K562 (cell line): ENCODE results near the gene SNX10. TPM values are rescaled to one million over a fixed set of nuclear protein-coding genes. Genes with fewer than 3 reads are reported as not detected.

ENCODE experiments used
- ATF1 ChIP-seq, 2 experiments: fragments of 450-650 bp in 1 of 2; IDR thresholded peaks; 2 replicates each; pipeline ENCODE4 v1.6.1; 2016; ENCODE audit warnings: missing compliant biosample characterization in 1 of 2, missing genetic modification characterization in 1 of 2
- IRF2 ChIP-seq: sonication (generic); formaldehyde crosslinking; IDR thresholded peaks from 2 replicates; pipeline ENCODE4 v1.8.1; 2022; ENCODE audit warnings: mild to moderate bottlenecking, missing genetic modification reagents
- MEF2A ChIP-seq: IDR thresholded peaks from 2 replicates; pipeline ENCODE4 v1.6.1; 2011; ENCODE audit warnings: low read depth, mild to moderate bottlenecking, low read length, moderate library complexity; ENCODE audit not compliant: control insufficient read depth
- MEIS2 ChIP-seq: fragments of 450-650 bp; IDR thresholded peaks from 2 replicates; pipeline ENCODE4 v1.6.1; 2014; ENCODE audit warnings: mild to moderate bottlenecking; ENCODE audit not compliant: partially characterized antibody
- MYC ChIP-seq, 2 experiments: fragments of 250-450 bp in 1 of 2; sonication (Bioruptor Pico) in 1 of 2; IDR thresholded peaks; 2 replicates each; pipeline versions ENCODE4 v1.5.1 to v1.6.1; 2012 to 2021; ENCODE audit warnings: low read depth in 2 of 2, borderline replicate concordance in 1 of 2, improper control_type of control experiment in 1 of 2, low read length in 1 of 2, mild to moderate bottlenecking in 1 of 2, moderate library complexity in 1 of 2
- POLR2H ChIP-seq: IDR thresholded peaks from 2 replicates; pipeline ENCODE4 v1.6.1; 2016; ENCODE audit warnings: missing genetic modification characterization, low read depth, mild to moderate bottlenecking, control low read depth, missing compliant biosample characterization, moderate library complexity
- TCF7 ChIP-seq: sonication (generic); IDR thresholded peaks from 2 replicates; pipeline ENCODE4 v1.6.1; 2016; ENCODE audit warnings: antibody characterized with exemption, borderline replicate concordance
- ZNF124 ChIP-seq: sonication (generic); formaldehyde crosslinking; IDR thresholded peaks from 2 replicates; pipeline ENCODE4 v1.8.1; 2022; ENCODE audit warnings: missing genetic modification reagents
- polyA plus RNA-seq, 8 experiments: library from polyadenylated mRNA; depleted of rRNA in 4 of 8; stranded (reverse) in 5 of 8; unstranded in 3 of 8; fragments of >200 nt; fragmentation: Nextera tagmentation in 2 of 8; fragmentation: Illumina TruSeq in 1 of 8; extraction: Ambion mirVana in 2 of 8; extraction: Trizol in 1 of 8; gene quantifications; 2 replicates each; pipeline versions ENCODE4 v1.2.1 to v1.2.3, GENCODE V29; 2011 to 2014; ENCODE audit warnings: inconsistent platforms in 1 of 8, missing spikeins in 1 of 8
- total RNA-seq, 7 experiments: library from RNA; depleted of rRNA in 6 of 7; stranded (reverse); fragments of >200 nt in 6 of 7; fragmentation: Illumina TruSeq in 2 of 7; extraction: Trizol in 2 of 7; gene quantifications; 2 replicates each; pipeline versions ENCODE4 v1.2.1 to v1.2.3, GENCODE V29; 2011 to 2021; ENCODE audit warnings: low replicate concordance in 1 of 7
- TF ChIP-seq, protein P1 (sequence below), 2 experiments: fragments of 450-650 bp in 1 of 2; sonication (generic) in 1 of 2; formaldehyde crosslinking in 1 of 2; IDR thresholded peaks; 2 replicates each; pipeline versions ENCODE4 v1.7.1 to v1.9.0; 2016 to 2022; ENCODE audit warnings: inconsistent platforms in 1 of 2, mild to moderate bottlenecking in 1 of 2, missing genetic modification reagents in 1 of 2
- TF ChIP-seq, protein P2 (sequence below): fragments of 450-650 bp; formaldehyde crosslinking; IDR thresholded peaks from 2 replicates; pipeline ENCODE4 v1.4.0; 2020; ENCODE audit warnings: mild to moderate bottlenecking, moderate library complexity
- TF ChIP-seq, protein P3 (sequence below): sonication (generic); formaldehyde crosslinking; IDR thresholded peaks from 2 replicates; pipeline ENCODE4 v1.5.0; 2020; ENCODE audit warnings: missing genetic modification reagents
- TF ChIP-seq, protein P4 (sequence below): fragments of 450-650 bp; IDR thresholded peaks from 2 replicates; pipeline ENCODE4 v1.6.1; 2014; ENCODE audit warnings: low read depth, mild to moderate bottlenecking, moderate library complexity, borderline replicate concordance

The SNX10 gene
- total and polyA plus RNA-seq, 9 of the 15 experiments (the other 6 are each of a cell fraction or from before 2014, with no cell fraction given) = 6.9 to 16.5 (median 11.5) TPM

DNA sequence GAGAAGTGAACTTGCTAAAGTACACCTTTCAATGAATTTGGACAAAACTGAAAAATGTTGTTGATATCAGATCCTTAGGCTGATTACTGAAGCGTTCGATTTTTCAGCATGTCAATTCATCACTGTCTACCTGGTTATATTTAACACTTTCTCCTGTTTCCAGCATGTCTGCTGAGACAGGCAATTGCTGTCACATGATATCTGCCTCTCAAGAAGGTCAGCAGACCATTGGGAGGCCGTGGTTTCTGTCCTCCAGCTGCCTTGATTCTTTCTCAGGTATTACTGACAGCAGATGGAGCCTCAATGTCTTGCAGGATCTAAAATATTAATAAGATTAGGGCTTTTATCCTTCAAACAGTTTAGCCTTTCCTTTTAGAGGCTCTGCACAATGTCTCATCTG, 127.5 kb downstream of the SNX10 start (continued):
- TF ChIP-seq, protein P1, sequence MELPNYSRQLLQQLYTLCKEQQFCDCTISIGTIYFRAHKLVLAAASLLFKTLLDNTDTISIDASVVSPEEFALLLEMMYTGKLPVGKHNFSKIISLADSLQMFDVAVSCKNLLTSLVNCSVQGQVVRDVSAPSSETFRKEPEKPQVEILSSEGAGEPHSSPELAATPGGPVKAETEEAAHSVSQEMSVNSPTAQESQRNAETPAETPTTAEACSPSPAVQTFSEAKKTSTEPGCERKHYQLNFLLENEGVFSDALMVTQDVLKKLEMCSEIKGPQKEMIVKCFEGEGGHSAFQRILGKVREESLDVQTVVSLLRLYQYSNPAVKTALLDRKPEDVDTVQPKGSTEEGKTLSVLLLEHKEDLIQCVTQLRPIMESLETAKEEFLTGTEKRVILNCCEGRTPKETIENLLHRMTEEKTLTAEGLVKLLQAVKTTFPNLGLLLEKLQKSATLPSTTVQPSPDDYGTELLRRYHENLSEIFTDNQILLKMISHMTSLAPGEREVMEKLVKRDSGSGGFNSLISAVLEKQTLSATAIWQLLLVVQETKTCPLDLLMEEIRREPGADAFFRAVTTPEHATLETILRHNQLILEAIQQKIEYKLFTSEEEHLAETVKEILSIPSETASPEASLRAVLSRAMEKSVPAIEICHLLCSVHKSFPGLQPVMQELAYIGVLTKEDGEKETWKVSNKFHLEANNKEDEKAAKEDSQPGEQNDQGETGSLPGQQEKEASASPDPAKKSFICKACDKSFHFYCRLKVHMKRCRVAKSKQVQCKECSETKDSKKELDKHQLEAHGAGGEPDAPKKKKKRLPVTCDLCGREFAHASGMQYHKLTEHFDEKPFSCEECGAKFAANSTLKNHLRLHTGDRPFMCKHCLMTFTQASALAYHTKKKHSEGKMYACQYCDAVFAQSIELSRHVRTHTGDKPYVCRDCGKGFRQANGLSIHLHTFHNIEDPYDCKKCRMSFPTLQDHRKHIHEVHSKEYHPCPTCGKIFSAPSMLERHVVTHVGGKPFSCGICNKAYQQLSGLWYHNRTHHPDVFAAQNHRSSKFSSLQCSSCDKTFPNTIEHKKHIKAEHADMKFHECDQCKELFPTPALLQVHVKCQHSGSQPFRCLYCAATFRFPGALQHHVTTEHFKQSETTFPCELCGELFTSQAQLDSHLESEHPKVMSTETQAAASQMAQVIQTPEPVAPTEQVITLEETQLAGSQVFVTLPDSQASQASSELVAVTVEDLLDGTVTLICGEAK (IDR thresholded peaks at IDR 0.05) = no peak
- TF ChIP-seq, protein P1 (CRISPR knock-in tag; IDR thresholded peaks at IDR 0.05) = no peak
- no peak for TF ChIP-seq POLR2H (tag)
- TF ChIP-seq, protein P2, sequence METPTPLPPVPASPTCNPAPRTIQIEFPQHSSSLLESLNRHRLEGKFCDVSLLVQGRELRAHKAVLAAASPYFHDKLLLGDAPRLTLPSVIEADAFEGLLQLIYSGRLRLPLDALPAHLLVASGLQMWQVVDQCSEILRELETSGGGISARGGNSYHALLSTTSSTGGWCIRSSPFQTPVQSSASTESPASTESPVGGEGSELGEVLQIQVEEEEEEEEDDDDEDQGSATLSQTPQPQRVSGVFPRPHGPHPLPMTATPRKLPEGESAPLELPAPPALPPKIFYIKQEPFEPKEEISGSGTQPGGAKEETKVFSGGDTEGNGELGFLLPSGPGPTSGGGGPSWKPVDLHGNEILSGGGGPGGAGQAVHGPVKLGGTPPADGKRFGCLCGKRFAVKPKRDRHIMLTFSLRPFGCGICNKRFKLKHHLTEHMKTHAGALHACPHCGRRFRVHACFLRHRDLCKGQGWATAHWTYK (CRISPR knock-in tag) = no peak
- TF ChIP-seq MEIS2 = peak; percentile 52
- TF ChIP-seq MYC (IDR thresholded peaks at IDR 0.05; ENCODE audit: low read depth, low read length) = no peak
- no peak for TF ChIP-seq MYC (CRISPR knock-in tag; IDR thresholded peaks at IDR 0.05; ENCODE audit: borderline replicate concordance, low read depth)
- TF ChIP-seq ZNF124 (CRISPR knock-in tag) = no peak
- TF ChIP-seq, protein P3, sequence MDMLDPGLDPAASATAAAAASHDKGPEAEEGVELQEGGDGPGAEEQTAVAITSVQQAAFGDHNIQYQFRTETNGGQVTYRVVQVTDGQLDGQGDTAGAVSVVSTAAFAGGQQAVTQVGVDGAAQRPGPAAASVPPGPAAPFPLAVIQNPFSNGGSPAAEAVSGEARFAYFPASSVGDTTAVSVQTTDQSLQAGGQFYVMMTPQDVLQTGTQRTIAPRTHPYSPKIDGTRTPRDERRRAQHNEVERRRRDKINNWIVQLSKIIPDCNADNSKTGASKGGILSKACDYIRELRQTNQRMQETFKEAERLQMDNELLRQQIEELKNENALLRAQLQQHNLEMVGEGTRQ (CRISPR knock-in tag) = peak; percentile 49
- no peak for TF ChIP-seq MEF2A
- TF ChIP-seq ATF1 (CRISPR knock-in tag; IDR thresholded peaks at IDR 0.05) = no peak
- TF ChIP-seq ATF1 (tag; IDR thresholded peaks at IDR 0.05) = no peak
- TF ChIP-seq, protein P4, sequence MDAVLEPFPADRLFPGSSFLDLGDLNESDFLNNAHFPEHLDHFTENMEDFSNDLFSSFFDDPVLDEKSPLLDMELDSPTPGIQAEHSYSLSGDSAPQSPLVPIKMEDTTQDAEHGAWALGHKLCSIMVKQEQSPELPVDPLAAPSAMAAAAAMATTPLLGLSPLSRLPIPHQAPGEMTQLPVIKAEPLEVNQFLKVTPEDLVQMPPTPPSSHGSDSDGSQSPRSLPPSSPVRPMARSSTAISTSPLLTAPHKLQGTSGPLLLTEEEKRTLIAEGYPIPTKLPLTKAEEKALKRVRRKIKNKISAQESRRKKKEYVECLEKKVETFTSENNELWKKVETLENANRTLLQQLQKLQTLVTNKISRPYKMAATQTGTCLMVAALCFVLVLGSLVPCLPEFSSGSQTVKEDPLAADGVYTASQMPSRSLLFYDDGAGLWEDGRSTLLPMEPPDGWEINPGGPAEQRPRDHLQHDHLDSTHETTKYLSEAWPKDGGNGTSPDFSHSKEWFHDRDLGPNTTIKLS = no peak
- TF ChIP-seq IRF2 (CRISPR knock-in tag) = no peak
- no peak for TF ChIP-seq TCF7
